ACHN (cell line): ENCODE measurements around the gene OR51A4.
"Not testable (repeated sequence)": the region's sequence is repeated elsewhere in the genome, so short reads cannot be mapped to it uniquely, and the experiment has no call there.

Source experiments
- DNase-seq: peaks from one replicate; pipeline ENCODE4 v3.0.0-alpha.2; 2015
- in situ Hi-C: cut with HindIII; loops from 2 replicates; pipeline ENCODE4 v1.10.0; 2017; ENCODE audit warnings: low sequenced_read_pairs, low pct_ligation_motif_present, low pct_unique_long_range_greater_than_20kb

Gene OR51A4

GRCh38 chr11:4947505-4947904 lies at the start of gene OR51A4:
OR51A4 (minus strand) TSS chr11:4947605; CDS start chr11:4947100, 505 bp downstream.
- in situ Hi-C loops: no loop called here
- DNase-seq: no peak

GRCh38 chr11:4994551-4994950 lies 47.1 kb upstream of the OR51A4 start, which contains the start of gene OR51L1:
OR51L1 (plus strand) TSS chr11:4994851; CDS start chr11:4998983, 4,132 bp downstream.
- DNase-seq: no peak
- in situ Hi-C loops: no loop called here

- in situ Hi-C loops: no loop called here
- peak; percentile 18 for DNase-seq
Measured at GRCh38 chr11:4991060-4991459, 43.7 kb upstream of the OR51A4 start.

- peak; percentile 85 for DNase-seq
- in situ Hi-C loops: no loop called here
Measured at GRCh38 chr11:4983841-4984240, 36.4 kb upstream of the OR51A4 start.

GRCh38 chr11:4982678-4983077 lies 35.3 kb upstream of the OR51A4 start:
- in situ Hi-C loops: no loop called here
- DNase-seq: no peak

- no peak for DNase-seq
- in situ Hi-C loops: no loop called here
Measured at GRCh38 chr11:4979036-4979435, 31.6 kb upstream of the OR51A4 start.

- in situ Hi-C loops: no loop called here
- DNase-seq: peak; percentile 4
Measured at GRCh38 chr11:4975436-4975835, 28.0 kb upstream of the OR51A4 start.

- in situ Hi-C loops: no loop called here
- DNase-seq: no peak
Measured at GRCh38 chr11:4962816-4963215, 15.4 kb upstream of the OR51A4 start.

- in situ Hi-C loops: no loop called here
- no peak for DNase-seq
Measured at GRCh38 chr11:4960877-4961276, 13.5 kb upstream of the OR51A4 start.

GRCh38 chr11:4957396-4957795 lies 10.0 kb upstream of the OR51A4 start:
- in situ Hi-C loops: no loop called here
- DNase-seq: no peak

GRCh38 chr11:4955613-4956012 lies 8.2 kb upstream of the OR51A4 start, which contains the start of gene OR51A2:
OR51A2 (minus strand) TSS chr11:4955713; CDS start chr11:4955713, 0 bp downstream.
- DNase-seq, in situ Hi-C loops: not testable (repeated sequence)

- in situ Hi-C loops: no loop called here
- DNase-seq: no peak
Measured at GRCh38 chr11:4936745-4937144, 10.7 kb downstream of the OR51A4 start.

GRCh38 chr11:4932751-4933150 lies 14.7 kb downstream of the OR51A4 start:
- DNase-seq: no peak

GRCh38 chr11:4926608-4927007 lies 20.8 kb downstream of the OR51A4 start:
- no peak for DNase-seq
- in situ Hi-C loops: no loop called here

More at GRCh38 chr11:4932751-4933150, 14.7 kb downstream of the OR51A4 start:
- in situ Hi-C loops: no loop called here

- in situ Hi-C loops: no loop called here
- no peak for DNase-seq
Measured at GRCh38 chr11:4924239-4924638, 23.2 kb downstream of the OR51A4 start, which contains the start of gene OR51G1. OR51G1 (minus strand) TSS chr11:4924339; CDS start chr11:4924339, 0 bp downstream.

- in situ Hi-C loops: no loop called here
Measured at GRCh38 chr11:4922304-4922703, 25.1 kb downstream of the OR51A4 start.

GRCh38 chr11:4921796-4922195 lies 25.6 kb downstream of the OR51A4 start:
- DNase-seq: no peak
- in situ Hi-C loops: no loop called here

More at GRCh38 chr11:4922304-4922703, 25.1 kb downstream of the OR51A4 start:
- no peak for DNase-seq

- in situ Hi-C loops: no loop called here
- DNase-seq: no peak
Measured at GRCh38 chr11:4919250-4919649, 28.2 kb downstream of the OR51A4 start, which contains the start of gene OR51G2. OR51G2 (minus strand) TSS chr11:4919350; CDS start chr11:4915663, 3,687 bp downstream.

- DNase-seq: peak; percentile 34
- in situ Hi-C loops: no loop called here
Measured at GRCh38 chr11:4916581-4916980, 30.8 kb downstream of the OR51A4 start.

GRCh38 chr11:4903484-4903883 lies 43.9 kb downstream of the OR51A4 start, which contains the start of gene OR51A7:
OR51A7 (plus strand) TSS chr11:4903783; CDS start chr11:4907370, 3,587 bp downstream.
- DNase-seq: no peak
- in situ Hi-C loops: no loop called here
